IPS-NIHi11 (cell line): ENCODE measurements around the gene SAMHD1.
"Not testable (repeated sequence)": the region's sequence is repeated elsewhere in the genome, so short reads cannot be mapped to it uniquely, and the experiment has no call there.

Source experiments
- DNase-seq: peaks from one replicate; pipeline ENCODE4 v3.0.0; 2012; ENCODE audit warnings: mixed read lengths, low spot score

SAMHD1 gene

GRCh38 chr20:36956016-36956415 is 4.5 kb upstream of the SAMHD1 start:
- DNase-seq: no peak

GRCh38 chr20:36951979-36952738 is 651 bp upstream of the SAMHD1 start:
- DNase-seq: no peak

GRCh38 chr20:36950414-36951197 is 902 bp downstream of the SAMHD1 start:
- DNase-seq: peak; percentile 42

- no peak for DNase-seq
Observed at GRCh38 chr20:36941401-36941835, 10.1 kb downstream of the SAMHD1 start.

GRCh38 chr20:36937402-36937770 is 14.1 kb downstream of the SAMHD1 start:
- DNase-seq: no peak

GRCh38 chr20:36936761-36937401 is 14.6 kb downstream of the SAMHD1 start:
- not testable (repeated sequence) for DNase-seq

GRCh38 chr20:36936341-36936740 is 15.2 kb downstream of the SAMHD1 start:
- no peak for DNase-seq

GRCh38 chr20:36933571-36933970 is 17.9 kb downstream of the SAMHD1 start:
- DNase-seq: not testable (repeated sequence)

- DNase-seq: no peak
Observed at GRCh38 chr20:36932476-36933426, 18.8 kb downstream of the SAMHD1 start.

GRCh38 chr20:36932067-36932466 is 19.4 kb downstream of the SAMHD1 start:
- DNase-seq: not testable (repeated sequence)

- DNase-seq: no peak
Observed at GRCh38 chr20:36929691-36930090, 21.8 kb downstream of the SAMHD1 start.

- DNase-seq: no peak
Observed at GRCh38 chr20:36929290-36929689, 22.2 kb downstream of the SAMHD1 start.

GRCh38 chr20:36927704-36928103 is 23.8 kb downstream of the SAMHD1 start:
- DNase-seq: no peak

GRCh38 chr20:36926653-36927200 is 24.8 kb downstream of the SAMHD1 start:
- DNase-seq: no peak

GRCh38 chr20:36925234-36925633 is 26.3 kb downstream of the SAMHD1 start:
- no peak for DNase-seq

- no peak for DNase-seq
Observed at GRCh38 chr20:36924167-36925045, 27.1 kb downstream of the SAMHD1 start.

GRCh38 chr20:36920334-36920730 is 31.2 kb downstream of the SAMHD1 start:
- DNase-seq: no peak

GRCh38 chr20:36919715-36920333 is 31.7 kb downstream of the SAMHD1 start:
- DNase-seq: peak; percentile 65

GRCh38 chr20:36917943-36918342 is 33.6 kb downstream of the SAMHD1 start:
- no peak for DNase-seq

GRCh38 chr20:36917240-36917639 is 34.3 kb downstream of the SAMHD1 start:
- no peak for DNase-seq
